GM12891 (cell line): Measurements from ENCODE around the gene NMS.

Source experiments
- DNase-seq: peaks from one replicate; pipeline ENCODE4 v3.0.0; 2011; ENCODE audit warnings: low spot score; ENCODE audit not compliant: insufficient read length
- FAIRE-seq: peaks from 2 replicates; lab custom pipeline; 2011; peaks lifted over from hg19 to GRCh38; lab: Jason Lieb, UNC
- PAX5 ChIP-seq: IDR thresholded peaks from 2 replicates; pipeline ENCODE4 v1.6.1; 2011; ENCODE audit warnings: low read length, moderate library complexity, mild to moderate bottlenecking; ENCODE audit not compliant: insufficient read depth, severe bottlenecking
- POLR2A ChIP-seq: IDR thresholded peaks from 2 replicates; pipeline ENCODE4 v1.6.1; 2011; ENCODE audit warnings: low read depth, low read length, control low read depth
- POLR2AphosphoS5 ChIP-seq: IDR thresholded peaks from 2 replicates; pipeline ENCODE4 v1.6.1; 2011; ENCODE audit warnings: low read depth, low read length, control low read depth
- POU2F2 ChIP-seq: IDR thresholded peaks from 2 replicates; pipeline ENCODE4 v1.6.1; 2011; ENCODE audit warnings: low read depth, mild to moderate bottlenecking, control low read depth, low read length, moderate library complexity
- SPI1 ChIP-seq: IDR thresholded peaks from 2 replicates; pipeline ENCODE4 v1.6.1; 2011; ENCODE audit warnings: low read depth, low read length, control low read depth
- TAF1 ChIP-seq: IDR thresholded peaks from 2 replicates; pipeline ENCODE4 v1.6.1; 2011; ENCODE audit warnings: low read depth, low read length, control low read depth

NMS gene

DNA sequence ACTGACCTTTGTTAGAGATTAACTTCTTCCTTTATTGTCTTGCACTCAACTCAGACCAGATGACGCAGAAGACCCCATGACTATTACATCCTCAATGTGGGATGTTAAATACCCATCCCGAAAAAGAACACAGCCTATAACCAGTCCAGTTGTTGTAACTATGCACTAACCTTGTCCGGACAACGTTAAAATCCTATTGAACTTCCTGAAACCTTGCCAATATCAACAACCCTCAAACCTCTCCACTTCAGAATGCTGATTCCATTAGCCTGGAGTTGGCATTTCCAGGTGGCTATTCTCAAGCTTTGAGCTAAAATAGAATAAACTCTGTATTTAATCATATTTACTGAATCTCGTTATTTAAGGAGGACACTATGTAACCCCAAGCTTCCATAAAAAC lies 13.6 kb downstream of the NMS start:
- TF ChIP-seq POLR2A (no peak), PAX5 (no peak), TAF1 (no peak), POLR2AphosphoS5 (no peak), SPI1 (no peak), POU2F2 (no peak)
- FAIRE-seq (no peak), DNase-seq (no peak)

DNA sequence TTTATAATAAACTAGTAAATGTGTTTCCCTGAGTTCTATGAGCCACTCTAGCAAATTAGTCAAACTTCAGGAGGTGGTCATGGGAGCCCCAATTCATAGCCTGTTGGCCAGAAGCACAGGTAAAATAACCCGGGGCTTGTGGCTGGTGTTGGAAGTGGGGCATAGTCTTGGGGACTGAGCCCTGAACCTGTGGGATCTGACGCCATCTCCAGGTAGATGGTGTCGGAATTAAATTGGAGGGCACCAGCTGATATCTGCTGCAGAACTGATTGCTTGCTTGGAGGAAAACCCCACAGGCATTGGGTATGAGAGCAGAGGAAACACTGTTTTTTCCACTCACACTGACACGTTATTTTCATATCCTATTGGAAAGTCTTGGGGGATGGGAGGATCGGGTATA lies 14.1 kb downstream of the NMS start:
- FAIRE-seq (no peak), DNase-seq (no peak)
- TF ChIP-seq TAF1 (no peak), PAX5 (no peak), POLR2A (no peak), SPI1 (no peak), POU2F2 (no peak), POLR2AphosphoS5 (no peak)

DNA sequence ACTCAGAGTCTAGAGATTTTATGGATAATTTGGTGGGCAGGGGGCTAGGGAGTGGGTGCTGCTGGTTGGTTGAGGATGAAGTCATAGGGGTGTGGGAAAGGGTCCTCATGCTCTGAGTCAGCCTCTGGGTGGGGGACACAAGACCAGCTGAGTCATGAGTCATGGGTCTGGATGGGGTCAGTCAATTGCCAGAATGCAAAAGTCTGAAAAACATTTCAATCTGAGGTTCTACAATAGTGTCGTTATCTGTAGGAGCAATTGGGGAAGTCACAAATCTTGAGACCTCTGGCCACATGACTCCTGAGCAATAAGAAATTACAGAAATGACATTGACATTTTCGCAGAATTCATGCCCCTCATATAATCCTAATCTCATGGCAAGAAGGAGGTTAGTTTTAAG lies 15.1 kb downstream of the NMS start:
- DNase-seq (no peak), FAIRE-seq (no peak)

DNA sequence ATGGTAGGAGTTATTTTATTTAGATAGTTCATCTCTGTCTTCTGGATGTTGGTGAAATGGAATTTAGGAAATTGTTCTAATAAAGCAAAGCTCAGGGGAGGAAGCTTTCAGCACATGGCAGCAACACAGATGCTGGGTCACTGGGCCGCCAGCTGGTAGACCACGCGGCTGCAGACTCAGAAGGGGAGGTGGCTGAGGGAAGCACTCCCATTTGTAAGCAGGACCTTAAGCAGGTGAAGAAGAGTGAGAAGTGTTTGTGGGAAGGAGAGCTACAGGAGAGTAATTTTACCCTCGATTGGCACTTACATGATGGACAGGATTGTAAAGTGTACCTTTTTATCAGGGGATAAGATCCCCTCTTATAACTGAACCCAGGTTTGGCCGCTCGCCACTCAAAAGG lies 24.4 kb downstream of the NMS start:
- FAIRE-seq = no peak
- no peak for DNase-seq
- TF ChIP-seq POU2F2 (no peak), POLR2AphosphoS5 (no peak), TAF1 (no peak), PAX5 (no peak), SPI1 (no peak), POLR2A (no peak)

More for the DNA sequence above, 15.1 kb downstream of the NMS start:
- TF ChIP-seq POU2F2 (no peak), POLR2A (no peak), SPI1 (no peak), PAX5 (no peak), POLR2AphosphoS5 (no peak), TAF1 (no peak)

DNA sequence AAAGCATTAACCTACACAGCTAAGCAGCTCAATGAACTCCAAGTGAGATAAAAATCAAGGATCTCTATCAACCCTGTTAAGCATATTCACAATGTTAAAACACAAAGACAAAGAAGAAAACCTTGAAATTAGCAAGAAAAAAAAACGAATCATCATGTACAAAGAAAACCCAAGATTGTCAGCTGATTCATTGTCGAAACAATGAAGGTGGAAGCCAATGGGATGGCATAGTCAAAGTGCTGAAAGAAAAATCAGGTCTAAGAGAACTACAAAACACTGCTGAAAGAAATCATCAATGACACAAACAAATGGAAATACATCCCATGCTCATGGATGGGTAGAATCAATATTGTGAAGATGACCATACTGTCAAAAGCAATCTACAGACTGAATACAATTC lies 32.5 kb downstream of the NMS start:
- DNase-seq (no peak), FAIRE-seq (no peak)
- TF ChIP-seq TAF1 = no peak

DNA sequence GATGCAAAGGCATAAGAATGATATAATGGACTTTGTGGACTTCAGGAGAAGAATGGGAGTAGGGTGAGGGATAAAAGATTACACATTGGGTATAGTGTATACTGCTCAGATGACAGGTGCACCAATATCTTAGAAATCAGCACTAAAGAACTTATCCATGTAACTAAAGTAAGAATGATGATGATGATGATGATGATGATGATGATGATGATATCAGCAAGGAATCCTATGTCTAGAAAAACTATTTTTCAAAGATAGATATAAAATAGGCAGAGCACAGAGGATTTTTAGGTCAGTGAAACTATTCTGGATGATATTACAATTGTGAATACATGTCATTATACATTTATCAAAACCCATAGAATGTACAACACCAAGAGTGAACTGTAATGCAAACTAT lies 34.3 kb downstream of the NMS start:
- DNase-seq (no peak), FAIRE-seq (no peak)
- no peak for TF ChIP-seq SPI1
- TF ChIP-seq POU2F2 = no peak
- TF ChIP-seq POLR2AphosphoS5 = no peak
- no peak for TF ChIP-seq TAF1
- no peak for TF ChIP-seq PAX5

DNA sequence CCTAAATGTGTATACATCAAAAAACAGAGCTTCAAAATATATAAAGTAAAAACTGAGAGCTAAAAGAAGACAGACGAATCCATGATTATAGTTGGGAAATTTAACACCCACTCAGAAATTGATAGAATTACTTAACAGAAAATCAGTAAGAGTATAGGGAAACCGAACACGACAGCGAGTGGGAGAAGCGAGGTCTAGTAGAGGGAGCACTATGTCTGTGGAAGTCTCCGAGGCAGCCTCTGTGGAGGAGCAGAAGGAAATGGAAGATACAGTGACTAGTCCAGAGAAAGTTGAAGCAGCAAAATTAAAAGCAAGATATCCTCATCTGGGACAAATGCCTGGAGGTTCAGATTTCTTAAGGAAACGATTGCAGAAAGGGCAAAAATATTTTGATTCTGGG lies 38.8 kb downstream of the NMS start:
- TF ChIP-seq POU2F2 (no peak), TAF1 (no peak), SPI1 (no peak), POLR2A (no peak), POLR2AphosphoS5 (no peak), PAX5 (no peak)
- DNase-seq = no peak
- no peak for FAIRE-seq

DNA sequence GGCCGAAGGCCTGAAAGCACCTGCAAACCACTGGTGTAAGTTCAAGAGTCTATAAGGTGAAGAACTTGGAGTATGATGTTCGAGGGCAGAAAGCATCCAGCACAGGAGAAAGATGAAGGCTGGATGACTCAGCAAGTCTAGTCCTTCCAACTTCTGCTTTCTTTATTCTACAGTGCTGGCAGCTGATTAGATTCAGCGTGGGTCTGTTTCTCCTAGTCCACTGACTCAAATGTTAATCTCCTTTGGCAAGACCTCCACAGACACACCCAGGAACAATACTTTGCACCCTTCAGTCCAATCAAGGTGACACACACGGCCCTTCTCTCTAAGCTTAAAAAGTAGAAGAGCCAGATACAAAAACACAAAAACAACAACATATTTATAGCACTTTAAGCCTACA lies 43.4 kb downstream of the NMS start:
- FAIRE-seq (no peak), DNase-seq (no peak)
- TF ChIP-seq POU2F2 (no peak), SPI1 (peak; percentile 45; the same call in 1 of the 2 replicates)

DNA sequence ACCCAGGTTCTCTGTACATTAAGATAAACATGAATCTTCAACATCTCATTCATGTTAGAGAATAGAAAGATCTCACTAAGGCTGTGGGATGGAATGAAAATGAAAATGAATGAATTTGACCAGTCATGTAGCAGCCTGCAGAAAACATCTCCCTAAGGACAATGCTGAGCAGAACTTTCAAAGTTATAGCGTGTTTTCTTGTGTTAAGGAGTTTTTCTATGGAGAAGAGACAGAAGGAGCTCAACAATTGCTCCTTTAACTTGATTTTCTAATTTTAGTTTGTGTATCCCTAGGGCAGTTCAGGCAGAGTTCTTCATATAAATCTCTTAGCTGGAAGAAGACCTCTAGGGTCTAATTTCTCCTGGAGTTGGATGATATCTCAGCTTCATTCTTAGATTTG lies 47.3 kb downstream of the NMS start:
- FAIRE-seq (no peak), DNase-seq (no peak)
- TF ChIP-seq TAF1 = no peak
- TF ChIP-seq SPI1 = no peak
- TF ChIP-seq PAX5 = no peak
- TF ChIP-seq POLR2AphosphoS5 = no peak
- no peak for TF ChIP-seq POLR2A
- TF ChIP-seq POU2F2 = no peak

DNA sequence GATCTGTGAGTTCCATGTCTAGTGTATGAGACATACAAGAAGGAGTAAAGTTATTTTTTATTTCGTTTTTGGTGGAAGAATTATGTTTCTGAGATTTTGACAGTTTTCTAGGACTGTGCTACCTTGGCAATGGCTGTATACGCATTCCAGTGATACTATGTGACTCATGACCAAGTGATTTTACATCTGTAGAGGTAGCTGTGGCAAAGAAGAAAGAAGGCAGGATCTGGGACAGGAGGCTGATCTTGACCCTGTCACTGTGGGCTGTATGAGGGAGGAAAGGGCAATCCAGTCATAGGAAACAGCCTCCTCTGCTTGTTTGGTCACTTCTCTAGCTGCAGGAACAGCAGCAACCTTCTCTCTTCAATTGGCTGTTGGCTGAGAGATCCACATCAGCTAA lies 48.5 kb downstream of the NMS start:
- TF ChIP-seq TAF1 = no peak
- TF ChIP-seq POLR2A = no peak
- no peak for TF ChIP-seq PAX5
- no peak for TF ChIP-seq SPI1
- TF ChIP-seq POLR2AphosphoS5 = no peak
- no peak for TF ChIP-seq POU2F2

DNA sequence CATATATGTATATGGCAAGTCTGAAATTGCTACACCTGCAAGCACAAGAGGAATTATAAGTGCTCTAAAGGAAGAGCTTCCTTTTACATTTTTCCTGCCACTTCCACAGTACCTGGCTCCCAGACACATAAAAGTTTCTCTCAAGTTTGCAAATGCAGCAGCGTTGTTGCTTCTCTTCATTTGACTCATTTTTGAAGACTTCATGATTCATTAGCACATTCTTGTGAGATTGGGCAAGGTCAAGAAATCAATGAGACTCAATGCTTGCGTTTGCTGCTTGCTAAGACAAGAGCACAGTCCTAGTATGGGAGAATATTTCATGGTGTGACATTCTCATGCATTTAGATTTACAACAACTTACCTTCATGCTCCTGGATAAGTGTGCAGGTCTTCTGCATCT lies 49.9 kb downstream of the NMS start:
- no peak for DNase-seq
- FAIRE-seq = no peak

More for the DNA sequence above, 48.5 kb downstream of the NMS start:
- no peak for DNase-seq
- FAIRE-seq = no peak

More for the DNA sequence above, 49.9 kb downstream of the NMS start:
- TF ChIP-seq TAF1 = no peak
- TF ChIP-seq POU2F2 = no peak
- no peak for TF ChIP-seq POLR2AphosphoS5
- no peak for TF ChIP-seq PAX5
- TF ChIP-seq POLR2A = no peak
- no peak for TF ChIP-seq SPI1
